Left lung (tissue), 10 donors: Measurements from ENCODE around the gene CNTN4. TPM values are rescaled to one million over a fixed set of nuclear protein-coding genes. Genes with fewer than 3 reads are reported as not detected.

Source experiments
- ATAC-seq: fragments of 200-7000 bp; cut with Tn5 transposase; one replicate; pipeline ENCODE4 v1.9.1; 2020; ENCODE audit warnings: moderate library complexity
- DNase-seq, 4 donors: peaks; one replicate each; pipeline ENCODE4 v3.0.0-alpha.2; 2013 to 2020
- H3K27ac ChIP-seq, 2 donors: fragments of 200-600 bp; sonication (generic) in 1 of 2; one replicate each; pipeline versions ENCODE4 v1.5.0 to v1.8.0; 2020 to 2021
- H3K27me3 ChIP-seq, 2 donors: fragments of 200-600 bp; sonication (generic) in 1 of 2; one replicate each; pipeline versions ENCODE4 v1.5.0 to v1.8.0; 2020 to 2021
- H3K36me3 ChIP-seq, 2 donors: fragments of 200-600 bp; sonication (generic) in 1 of 2; one replicate each; pipeline versions ENCODE4 v1.5.0 to v1.8.0; 2020 to 2021
- H3K4me1 ChIP-seq, 2 donors: fragments of 200-600 bp; one replicate each; pipeline ENCODE4 v1.8.0; 2021
- H3K4me3 ChIP-seq, 2 donors: fragments of 200-600 bp; sonication (generic) in 1 of 2; one replicate each; pipeline versions ENCODE4 v1.5.0 to v1.8.0; 2020 to 2021; ENCODE audit warnings: mild to moderate bottlenecking in 1 of 2
- H3K9me3 ChIP-seq, 2 donors: fragments of 200-600 bp; sonication (generic) in 1 of 2; one replicate each; pipeline versions ENCODE4 v1.5.0 to v1.8.0; 2020 to 2021
- intact Hi-C, 2 donors: fragments of 100-400 bp; cut with DNase I; formaldehyde crosslinking; loops; one replicate each; pipeline versions ENCODE4 v1.11.2 to v1.14.2; 2022
- polyA plus RNA-seq, 6 donors: library from polyadenylated mRNA; unstranded; fragments of 120-200 nt; gene quantifications; one replicate each; pipeline ENCODE4 v1.2.1, GENCODE V29; 2013; ENCODE audit not compliant: insufficient read length in 6 of 6
- total RNA-seq, 2 donors: library from RNA; stranded (reverse); fragmentation: NEBNext Ultra II Directional; extraction: Animal tissue kit (Norgen Biotek cat#: 25700); gene quantifications; one replicate each; pipeline ENCODE4 v1.2.1, GENCODE V29; 2021
- TF ChIP-seq, protein P1 (sequence below), 2 donors: fragments of 200-600 bp; sonication (generic) in 1 of 2; IDR thresholded peaks; one replicate each; pipeline versions ENCODE4 v1.5.0 to v1.8.0; 2021; ENCODE audit warnings: antibody characterized with exemption in 2 of 2
- donor health status: DM: no; HTN: yes; CAD: no.
- donor health status: DM: no; HTN: no; CAD: no.

Gene CNTN4
- total and polyA plus RNA-seq, 8 donors, result 5.9 to 10.4 (median 8.2) TPM

DNA sequence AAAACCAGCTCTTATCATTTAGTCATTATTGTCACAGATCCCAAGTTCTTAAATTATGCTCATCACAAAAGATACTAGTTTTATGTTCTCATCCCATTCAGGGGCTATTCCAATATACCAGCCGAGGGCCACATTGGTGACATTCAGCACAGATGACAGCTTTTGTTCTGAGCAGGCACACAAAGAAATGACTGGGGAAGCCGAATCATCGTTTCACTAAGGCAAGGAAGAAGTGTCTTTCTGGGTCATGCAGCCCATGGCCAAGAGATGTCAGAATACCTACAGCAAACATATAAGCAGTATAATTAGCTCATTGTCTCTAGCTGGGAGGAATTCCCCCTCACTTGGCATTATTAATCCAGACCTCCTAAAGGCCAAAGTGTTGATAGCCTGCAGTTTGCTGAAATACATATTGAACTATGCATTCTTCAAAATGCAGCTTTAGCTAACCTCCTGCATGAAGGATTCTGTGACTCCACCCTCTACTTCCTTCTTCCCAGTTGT is 100.2 kb downstream of the CNTN4 start:
- H3K27ac ChIP-seq, result no peak overlapping the region
- DNase-seq, result no peak
- TF ChIP-seq, protein P1, sequence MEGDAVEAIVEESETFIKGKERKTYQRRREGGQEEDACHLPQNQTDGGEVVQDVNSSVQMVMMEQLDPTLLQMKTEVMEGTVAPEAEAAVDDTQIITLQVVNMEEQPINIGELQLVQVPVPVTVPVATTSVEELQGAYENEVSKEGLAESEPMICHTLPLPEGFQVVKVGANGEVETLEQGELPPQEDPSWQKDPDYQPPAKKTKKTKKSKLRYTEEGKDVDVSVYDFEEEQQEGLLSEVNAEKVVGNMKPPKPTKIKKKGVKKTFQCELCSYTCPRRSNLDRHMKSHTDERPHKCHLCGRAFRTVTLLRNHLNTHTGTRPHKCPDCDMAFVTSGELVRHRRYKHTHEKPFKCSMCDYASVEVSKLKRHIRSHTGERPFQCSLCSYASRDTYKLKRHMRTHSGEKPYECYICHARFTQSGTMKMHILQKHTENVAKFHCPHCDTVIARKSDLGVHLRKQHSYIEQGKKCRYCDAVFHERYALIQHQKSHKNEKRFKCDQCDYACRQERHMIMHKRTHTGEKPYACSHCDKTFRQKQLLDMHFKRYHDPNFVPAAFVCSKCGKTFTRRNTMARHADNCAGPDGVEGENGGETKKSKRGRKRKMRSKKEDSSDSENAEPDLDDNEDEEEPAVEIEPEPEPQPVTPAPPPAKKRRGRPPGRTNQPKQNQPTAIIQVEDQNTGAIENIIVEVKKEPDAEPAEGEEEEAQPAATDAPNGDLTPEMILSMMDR (IDR thresholded peaks at IDR 0.05), result no peak
- no peak overlapping the region for H3K4me3 ChIP-seq
- H3K9me3 ChIP-seq, result no peaks in the 10 kb centered on the region
- H3K36me3 ChIP-seq, result no peaks in the 10 kb centered on the region
- intact Hi-C loops, result no loop called here
- no peaks in the 10 kb centered on the region for H3K27me3 ChIP-seq
- no peak for ATAC-seq
- no peaks in the 10 kb centered on the region for H3K4me1 ChIP-seq

DNA sequence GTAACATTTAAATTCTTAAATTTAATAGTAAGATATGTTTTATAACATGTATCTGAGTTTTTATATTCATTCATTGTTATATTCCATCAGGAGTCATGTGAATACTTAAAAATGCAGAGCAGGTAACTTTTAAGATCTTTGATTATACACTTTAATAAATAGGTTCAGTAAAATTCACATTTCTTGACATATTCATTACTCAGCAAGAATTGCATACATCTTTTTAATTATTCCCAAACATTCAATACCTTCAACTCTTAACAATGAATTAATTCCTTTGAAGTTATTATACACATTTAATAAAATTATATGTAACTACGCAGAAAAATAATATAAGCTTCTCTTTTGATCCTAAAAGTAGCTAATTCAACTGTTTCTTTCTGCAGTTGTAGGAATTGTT is 105.4 kb downstream of the CNTN4 start:
- no peak for ATAC-seq
- Histone ChIP-seq H3K27me3 (no peaks in the 10 kb centered on the region), H3K4me3 (no peak overlapping the region), H3K9me3 (no peaks in the 10 kb centered on the region), H3K4me1 (no peaks in the 10 kb centered on the region), H3K36me3 (no peaks in the 10 kb centered on the region), H3K27ac (no peak overlapping the region)
- TF ChIP-seq, protein P1 (IDR thresholded peaks at IDR 0.05), result no peak
- DNase-seq, result no peak
- intact Hi-C loops, result no loop called here

DNA sequence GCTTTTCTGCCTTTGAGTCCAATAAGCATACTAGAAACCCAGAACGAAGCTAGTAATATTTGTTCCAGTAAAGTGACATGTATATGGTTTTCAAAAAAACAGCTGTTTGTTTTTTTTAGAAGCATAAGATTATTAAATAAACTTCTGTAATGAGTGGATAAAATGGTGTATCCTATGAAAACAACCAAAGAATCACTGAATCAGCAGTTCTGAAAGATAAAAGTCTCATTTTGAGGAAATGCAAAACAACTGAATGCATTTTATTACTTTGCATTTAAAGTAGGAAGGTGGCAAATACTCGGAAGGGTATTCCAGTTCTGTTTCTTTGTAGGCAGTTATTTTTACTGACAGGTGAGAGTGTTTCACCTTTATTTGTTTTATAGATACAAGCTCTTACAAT is 107.0 kb downstream of the CNTN4 start:
- Histone ChIP-seq H3K36me3 (no peaks in the 10 kb centered on the region), H3K27me3 (no peaks in the 10 kb centered on the region), H3K4me1 (no peaks in the 10 kb centered on the region), H3K9me3 (no peaks in the 10 kb centered on the region), H3K4me3 (no peak overlapping the region), H3K27ac (no peak overlapping the region)
- TF ChIP-seq, protein P1 (IDR thresholded peaks at IDR 0.05), result no peak
- intact Hi-C loops, result no loop called here
- DNase-seq (no peak), ATAC-seq (no peak)

DNA sequence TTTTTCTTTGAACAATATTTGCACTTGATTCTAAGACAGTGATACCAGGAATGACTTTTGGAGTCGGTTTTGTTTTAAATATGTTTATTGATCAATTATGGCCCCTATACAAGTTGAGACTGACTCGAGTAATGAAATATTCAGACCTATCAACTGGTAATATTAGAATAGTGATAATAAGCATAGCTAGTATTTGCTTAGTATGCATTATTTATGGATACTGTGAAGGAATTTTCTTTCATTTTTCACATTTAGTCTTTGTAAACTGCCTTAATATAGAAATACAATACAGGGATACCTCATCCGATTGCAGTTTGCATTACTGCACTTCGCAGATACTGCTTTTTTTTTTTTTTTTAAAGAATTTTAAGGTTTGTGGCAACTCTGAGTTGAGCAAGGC is 107.9 kb downstream of the CNTN4 start:
- no peaks in the 10 kb centered on the region for H3K4me1 ChIP-seq
- no peaks in the 10 kb centered on the region for H3K9me3 ChIP-seq
- H3K27me3 ChIP-seq, result no peaks in the 10 kb centered on the region
- no peak for DNase-seq
- no peaks in the 10 kb centered on the region for H3K36me3 ChIP-seq
- TF ChIP-seq, protein P1 (IDR thresholded peaks at IDR 0.05), result no peak
- H3K27ac ChIP-seq, result no peak overlapping the region
- ATAC-seq, result no peak
- no peak overlapping the region for H3K4me3 ChIP-seq
- intact Hi-C loops, result no loop called here

DNA sequence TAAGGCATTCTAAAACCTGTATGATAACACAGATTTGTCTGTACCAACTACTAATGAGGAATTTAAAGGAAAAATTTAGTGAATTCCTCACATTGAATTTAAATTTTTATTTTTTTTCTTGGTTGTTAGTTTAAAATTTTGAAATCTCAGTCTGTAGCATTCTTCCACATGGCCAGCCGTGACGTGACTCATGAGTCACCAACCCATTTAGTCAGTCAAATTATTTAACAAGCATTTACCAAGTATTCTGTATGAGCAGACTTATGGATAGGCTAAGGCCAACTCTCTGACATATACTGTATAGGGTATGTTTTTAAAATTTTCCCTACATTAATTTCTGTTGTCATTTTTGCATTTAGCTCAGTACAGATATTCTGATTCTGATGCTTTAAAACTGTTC is 112.9 kb downstream of the CNTN4 start:
- H3K27ac ChIP-seq, result no peak overlapping the region
- ATAC-seq (no peak), DNase-seq (no peak)
- H3K27me3 ChIP-seq, result no peaks in the 10 kb centered on the region
- no peak overlapping the region for H3K4me3 ChIP-seq
- intact Hi-C loops, result no loop called here
- H3K36me3 ChIP-seq, result no peaks in the 10 kb centered on the region
- H3K4me1 ChIP-seq, result no peaks in the 10 kb centered on the region
- no peaks in the 10 kb centered on the region for H3K9me3 ChIP-seq
- TF ChIP-seq, protein P1 (IDR thresholded peaks at IDR 0.05), result no peak
